ENCODE measurements around the gene SDCBP2.
"Not testable (repeated sequence)": the region's sequence is repeated elsewhere in the genome, so short reads cannot be mapped to it uniquely, and the experiment has no call there.

Gene SDCBP2

DNA sequence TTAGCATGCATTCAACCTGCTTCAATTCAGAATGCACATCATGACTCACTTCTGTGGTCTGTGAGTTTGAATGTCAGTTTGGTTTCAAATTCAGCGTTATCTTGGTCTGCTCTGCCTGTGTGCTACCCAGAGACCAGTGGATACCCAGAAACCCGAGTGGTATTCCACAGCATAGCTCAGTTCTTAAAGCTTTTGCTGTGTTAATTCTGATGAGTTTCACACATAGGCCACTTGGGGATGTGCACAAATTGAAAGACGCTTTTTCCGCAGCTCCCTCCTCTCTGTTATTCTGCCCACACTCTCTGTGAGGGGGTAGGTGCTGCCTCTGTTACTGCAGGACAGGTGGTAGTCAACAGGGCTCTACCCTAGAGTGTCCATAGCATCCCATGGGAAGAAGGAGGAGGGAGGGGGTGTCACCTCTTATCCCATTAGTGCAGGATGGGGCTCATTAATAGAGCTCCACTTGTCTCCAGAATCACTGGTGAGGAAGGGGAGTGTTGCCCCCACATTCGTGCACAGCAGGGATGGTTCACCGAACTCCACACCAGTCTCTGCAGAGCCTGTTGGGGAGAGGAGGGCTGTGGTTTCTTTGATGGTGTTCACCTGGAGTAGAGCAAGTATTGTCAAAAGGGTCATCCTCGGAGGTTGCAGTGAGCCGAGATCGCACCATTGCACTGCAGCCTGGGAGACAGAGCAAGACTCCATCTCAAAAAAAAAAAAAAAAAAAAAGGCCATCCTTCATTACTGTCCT, 29.2 kb upstream of the SDCBP2 start:
- no peak for DNase-seq (ENCODE audit: low spot score)

DNA sequence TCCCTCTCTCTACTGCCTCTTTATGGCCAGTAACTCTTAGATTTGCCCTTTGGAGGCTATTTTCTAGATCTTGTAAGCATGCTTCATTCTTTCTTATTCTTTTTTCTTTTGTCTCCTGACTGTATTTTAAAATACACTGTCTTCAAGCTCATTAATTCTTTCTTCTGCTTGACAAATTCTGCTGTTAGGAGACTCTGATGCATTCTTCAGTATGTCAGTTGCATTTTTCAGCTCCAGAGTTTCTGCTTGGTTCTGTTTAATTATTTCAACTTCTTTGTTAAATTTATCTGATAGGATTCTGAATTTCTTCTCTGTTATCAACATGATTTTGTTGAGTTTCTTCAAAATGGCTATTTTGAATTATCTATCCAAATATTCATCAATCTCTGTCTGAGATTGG, 25.0 kb upstream of the SDCBP2 start:
- no peak for DNase-seq (ENCODE audit: low spot score)

DNA sequence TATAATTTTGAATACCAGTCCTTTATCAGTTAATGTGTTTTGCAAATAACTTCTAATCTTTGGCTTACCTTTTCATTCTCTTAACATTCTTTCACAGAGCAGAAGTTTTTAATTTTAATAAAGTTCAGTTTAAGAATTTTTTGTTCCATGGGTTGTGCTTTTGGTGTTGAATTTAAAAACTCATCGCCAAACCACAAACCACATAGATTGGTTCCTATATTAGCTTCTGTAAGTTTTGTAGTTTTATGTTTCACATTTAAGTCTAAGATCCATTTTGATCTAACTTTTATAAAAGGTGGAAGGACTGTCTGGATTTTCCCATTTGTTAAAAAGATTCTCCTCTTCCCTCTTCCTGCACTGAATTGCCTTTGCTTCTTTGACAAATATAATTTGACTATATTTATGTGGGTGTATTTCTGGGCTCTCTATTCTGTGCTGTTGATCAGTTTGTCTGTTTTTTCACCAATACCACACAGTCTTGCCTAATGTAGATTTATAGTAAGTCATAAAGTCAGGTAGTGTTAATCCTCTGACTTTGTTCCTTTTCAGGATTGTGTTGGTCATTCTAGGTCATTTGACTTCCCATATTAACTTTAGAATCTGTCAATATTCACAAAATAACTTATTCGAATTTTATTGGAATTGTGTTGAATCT, 17.5 kb upstream of the SDCBP2 start:
- no peak for DNase-seq (ENCODE audit: low spot score)

DNA sequence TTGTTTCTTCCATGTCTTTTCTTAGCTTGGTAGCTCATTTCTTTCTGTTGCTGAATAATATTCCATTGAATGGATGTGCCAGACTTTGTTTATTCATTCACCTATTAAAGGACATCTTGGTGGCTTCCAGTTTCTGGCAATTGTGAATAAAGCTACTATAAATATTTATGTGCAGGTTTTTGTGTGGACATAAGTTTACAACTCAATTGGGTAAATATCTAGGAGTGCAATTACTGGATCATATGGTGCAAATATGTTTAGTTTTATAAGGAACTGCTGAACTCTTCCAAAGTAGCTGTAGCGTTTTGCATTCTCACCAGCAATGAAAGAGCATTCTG, 16.8 kb upstream of the SDCBP2 start:
- DNase-seq (ENCODE audit: low spot score) = no peak

DNA sequence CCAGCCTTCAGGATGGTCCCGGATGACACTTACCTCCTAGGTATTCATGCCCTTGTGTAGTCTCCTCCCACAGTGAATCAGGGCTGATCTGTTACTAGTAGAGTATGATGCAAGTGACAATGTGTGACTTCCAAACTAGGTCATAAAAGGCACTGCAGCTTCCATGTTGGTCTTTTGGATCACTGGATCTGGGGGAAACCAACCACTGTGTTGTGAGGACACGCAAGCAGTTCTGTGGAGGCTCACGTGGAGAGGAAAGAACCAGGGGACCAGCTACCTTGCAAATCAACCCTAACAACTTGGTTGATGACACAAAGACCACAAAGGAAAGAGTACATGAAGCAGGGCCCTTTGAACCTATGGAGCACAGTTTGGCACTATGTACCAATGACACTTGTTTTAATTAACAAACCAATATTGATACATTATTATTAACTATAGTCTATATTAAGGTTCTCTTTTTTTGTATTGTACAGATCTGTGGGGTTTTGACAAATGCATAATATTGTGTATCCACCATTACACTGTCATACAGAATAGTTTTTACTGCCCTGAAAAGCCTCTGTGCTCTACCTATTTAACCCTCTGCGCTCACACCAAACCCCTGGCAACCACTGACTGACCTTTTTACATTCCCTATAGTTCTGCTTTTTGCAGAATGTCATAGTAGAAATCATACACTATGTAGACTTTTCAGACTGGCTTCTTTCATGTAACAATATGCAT, 16.3 kb upstream of the SDCBP2 start:
- no peak for DNase-seq (ENCODE audit: low spot score)

DNA sequence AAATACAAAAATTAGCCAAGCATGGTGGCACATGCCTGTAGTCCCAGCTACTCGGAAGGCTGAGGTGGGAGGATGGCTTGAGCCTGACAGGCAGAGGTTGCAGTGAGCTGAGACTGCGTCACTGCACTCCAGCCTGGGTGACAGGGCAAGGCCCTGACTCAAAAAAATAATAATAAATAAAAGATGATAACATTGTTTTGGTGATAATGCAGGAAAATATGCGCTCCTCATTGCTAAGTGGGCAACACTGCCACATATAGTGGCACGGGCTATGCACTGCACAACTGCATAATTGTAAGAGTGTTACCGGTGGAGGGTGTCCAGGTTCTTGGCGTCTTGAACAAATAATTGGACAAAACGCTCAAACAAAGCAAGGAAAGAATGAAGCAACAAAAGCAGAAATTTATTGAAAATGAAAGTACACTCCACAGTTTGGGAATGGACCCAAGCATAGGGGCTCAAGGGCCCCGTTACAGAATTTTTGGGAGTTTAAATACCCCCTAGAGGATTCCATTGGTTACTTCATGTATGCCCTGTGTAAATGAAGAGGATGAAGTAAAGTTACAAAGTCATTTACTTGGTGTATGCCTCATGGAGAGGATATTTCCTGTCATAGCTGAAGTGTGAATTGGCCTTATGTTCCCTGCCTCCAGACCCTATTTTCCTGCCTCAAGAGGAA, 14.6 kb upstream of the SDCBP2 start:
- DNase-seq (ENCODE audit: low spot score) = not testable (repeated sequence)

DNA sequence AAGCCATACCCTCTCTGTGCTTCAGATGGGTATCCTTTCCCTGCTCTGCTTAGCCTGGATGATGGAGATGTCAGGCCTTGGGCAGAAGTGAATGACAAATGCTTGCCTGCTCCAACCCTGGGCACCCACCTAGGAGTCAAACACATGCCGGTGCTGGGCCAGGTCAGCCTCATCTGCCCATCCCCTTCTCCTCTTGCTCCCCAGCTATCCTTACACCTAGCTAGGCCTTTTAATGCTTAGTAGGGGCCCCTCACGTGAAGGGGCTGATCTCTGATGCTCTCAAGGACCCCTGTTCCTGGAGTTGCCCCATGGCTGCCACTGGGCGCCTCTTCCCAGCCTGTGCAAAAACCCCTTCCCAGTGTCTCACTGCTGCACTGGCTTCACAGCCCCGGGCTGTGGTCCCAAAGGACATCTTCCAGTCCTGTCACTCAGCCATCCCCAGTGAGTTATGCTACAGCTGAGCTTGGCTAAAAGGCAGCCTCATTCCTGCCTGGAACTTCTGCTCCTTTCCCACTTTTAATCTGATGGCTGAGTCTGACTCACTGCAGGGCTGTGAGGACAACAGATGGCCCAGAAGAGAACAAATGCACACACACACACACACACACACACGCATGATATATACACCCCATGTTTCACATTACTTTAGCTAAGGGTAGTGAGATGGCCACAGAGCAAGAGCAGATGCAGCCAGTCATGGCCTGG, 12.8 kb upstream of the SDCBP2 start:
- no peak for DNase-seq (ENCODE audit: low spot score)

DNA sequence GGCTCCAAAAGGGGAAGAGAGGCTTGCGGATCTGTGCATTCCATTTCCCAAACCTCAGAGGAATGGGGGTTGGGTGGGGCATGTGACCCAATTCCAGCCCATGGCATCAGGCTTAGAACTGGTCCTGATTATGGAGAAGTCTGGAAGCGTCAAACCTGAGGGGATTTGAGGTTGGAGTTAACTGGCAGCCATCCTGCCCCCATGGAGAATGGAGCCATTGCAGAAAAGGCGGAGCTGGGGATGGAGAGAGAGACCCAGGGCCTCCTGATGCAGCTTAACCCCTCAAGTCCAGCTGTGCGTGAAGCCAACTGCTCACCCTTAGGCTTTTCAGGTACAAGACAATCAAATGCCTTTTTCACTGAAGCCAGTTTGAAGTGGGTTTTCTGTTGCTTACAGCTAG, 9.9 kb upstream of the SDCBP2 start:
- DNase-seq (ENCODE audit: low spot score) = no peak

DNA sequence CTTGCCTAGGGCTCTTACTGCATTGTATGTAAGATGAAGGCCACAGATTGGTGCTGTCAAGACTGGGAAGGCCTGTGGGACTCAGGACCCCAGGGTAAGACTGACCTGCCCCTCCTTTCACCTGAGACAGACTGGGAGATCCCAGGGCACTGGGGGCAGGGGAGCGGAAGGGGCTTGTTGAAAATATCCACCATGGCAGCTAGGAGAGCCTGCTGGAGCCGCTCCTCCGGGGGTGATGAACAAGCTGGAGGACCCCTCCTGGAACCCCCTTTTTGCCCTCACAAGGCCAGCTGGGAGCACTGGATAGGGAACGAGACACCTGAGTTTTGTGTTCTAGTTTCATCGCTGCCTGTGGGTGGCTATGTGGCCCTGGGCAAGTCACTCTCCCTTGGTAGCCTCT, 9.2 kb upstream of the SDCBP2 start:
- DNase-seq (ENCODE audit: low spot score) = no peak

DNA sequence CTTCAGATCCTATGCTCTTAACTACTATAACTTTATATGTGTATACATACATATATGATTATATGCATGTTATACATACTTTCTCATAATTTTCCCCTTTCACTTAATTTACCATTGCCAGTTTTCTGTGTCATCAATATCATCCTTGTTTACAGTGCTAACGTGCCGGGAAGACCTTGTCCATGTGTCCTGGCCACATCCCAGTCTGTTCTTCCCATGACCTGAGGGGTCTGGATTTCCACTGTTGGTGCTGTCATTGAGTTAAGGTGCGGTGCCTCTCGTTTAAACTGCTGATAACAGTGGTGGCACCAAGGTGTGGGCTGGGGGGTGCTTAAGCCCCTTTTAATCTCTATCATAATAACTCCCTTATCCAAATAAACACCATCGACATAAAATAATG, 8.5 kb upstream of the SDCBP2 start:
- DNase-seq (ENCODE audit: low spot score) = no peak

DNA sequence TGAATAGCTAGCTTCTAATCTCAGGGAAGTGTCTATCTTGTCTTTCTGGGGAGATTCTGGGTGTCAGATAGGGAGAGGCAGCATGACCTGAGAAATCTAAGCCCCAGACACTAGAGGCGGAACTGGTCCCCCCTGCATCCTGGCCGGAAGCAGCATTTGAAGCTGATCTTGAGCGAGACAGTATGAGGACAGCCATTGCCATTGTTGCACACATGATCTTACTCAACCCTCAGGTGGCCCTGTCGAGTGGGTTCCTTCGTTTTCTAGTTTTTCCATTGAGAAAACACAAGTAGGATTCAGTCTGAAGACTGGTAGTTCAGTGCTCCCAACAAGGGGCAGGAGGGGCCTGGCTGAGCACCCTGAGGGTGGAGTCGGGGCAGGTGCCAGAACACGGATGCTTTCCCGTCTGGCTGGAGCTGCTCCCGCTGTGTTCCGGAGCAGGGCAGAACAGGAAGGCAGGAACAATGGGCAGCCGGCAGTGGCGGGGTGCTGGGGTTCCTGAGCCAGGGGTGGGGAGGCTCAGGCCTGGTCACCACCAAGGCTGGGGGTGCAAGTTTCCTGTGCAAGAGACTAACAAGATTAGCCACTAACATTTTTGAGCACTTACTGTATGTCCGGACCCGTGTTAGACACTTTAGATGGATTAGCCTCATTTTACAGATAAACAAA, 7.9 kb upstream of the SDCBP2 start:
- DNase-seq (ENCODE audit: low spot score) = peak; percentile 55

DNA sequence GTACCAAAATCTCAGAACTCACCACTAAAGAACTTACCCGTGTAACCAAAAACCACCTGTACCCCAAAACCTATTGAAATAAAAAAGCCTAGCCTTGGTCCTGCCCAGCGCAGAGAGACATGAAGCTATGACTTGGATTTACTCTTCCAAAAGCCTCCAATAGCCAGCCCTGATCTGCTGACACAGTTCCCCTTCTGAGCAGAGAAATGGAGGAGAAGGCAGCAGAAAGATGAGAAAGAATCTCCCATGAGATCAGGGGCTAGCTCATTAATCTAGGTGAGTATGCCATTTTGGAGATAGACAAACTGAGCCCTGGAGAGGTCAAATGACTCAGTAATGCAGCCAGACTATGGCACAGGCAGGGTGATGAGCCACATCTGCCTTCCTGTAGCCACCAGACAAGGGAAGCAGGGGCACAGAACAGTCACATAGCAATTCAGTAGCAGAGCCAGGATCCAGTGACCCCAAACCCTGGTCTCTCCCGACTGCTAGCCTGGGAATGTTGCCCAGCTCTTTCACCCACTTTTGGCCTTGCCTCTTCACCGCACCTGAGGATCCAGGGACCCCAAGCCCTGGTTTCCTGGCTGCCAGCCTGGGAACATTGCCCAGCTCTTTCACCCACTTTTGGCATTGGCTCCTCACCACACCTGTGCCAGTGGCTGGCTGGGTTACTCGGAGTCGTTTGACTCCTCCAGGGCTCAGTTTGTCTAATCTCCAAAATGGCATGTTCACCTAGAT, 7.2 kb upstream of the SDCBP2 start:
- DNase-seq (ENCODE audit: low spot score) = no peak

DNA sequence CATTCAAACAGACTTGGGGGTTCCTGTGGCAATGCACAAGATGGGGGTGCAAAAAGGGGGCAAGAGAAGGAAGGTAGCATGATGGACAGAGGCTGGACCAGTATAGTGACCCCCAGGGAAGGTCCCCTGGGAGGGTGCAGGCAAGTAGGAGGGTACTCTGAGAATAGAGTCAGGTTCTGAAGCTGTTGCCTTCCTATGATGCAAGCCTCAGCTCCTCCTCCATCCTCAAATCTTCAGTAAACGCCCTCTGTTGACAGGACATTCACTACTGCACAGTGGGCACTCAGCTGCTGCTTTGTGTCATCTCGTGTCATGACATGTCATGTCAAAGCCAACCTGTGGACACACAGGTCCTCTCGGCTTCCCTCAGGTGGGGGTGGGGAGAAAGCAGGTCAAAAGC, 5.8 kb upstream of the SDCBP2 start:
- DNase-seq (ENCODE audit: low spot score) = no peak

DNA sequence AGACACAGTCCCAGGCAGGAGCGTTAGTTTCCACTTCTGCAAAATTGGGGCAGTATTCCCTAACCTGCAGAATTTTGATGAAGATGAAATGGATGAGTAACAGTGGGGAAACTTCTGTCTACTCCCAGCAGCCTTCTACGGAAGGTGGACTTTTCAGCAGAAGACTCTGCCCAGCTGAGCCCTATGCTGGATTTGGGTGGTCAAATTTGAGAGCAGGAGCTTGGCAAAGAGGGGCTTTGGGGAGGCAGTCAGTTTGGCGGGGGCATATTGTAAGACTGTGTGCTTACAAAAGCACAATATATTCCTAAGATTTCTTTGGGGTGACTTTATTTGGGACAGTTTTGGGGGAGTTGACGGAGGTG, 5.4 kb upstream of the SDCBP2 start:
- DNase-seq (ENCODE audit: low spot score) = no peak

DNA sequence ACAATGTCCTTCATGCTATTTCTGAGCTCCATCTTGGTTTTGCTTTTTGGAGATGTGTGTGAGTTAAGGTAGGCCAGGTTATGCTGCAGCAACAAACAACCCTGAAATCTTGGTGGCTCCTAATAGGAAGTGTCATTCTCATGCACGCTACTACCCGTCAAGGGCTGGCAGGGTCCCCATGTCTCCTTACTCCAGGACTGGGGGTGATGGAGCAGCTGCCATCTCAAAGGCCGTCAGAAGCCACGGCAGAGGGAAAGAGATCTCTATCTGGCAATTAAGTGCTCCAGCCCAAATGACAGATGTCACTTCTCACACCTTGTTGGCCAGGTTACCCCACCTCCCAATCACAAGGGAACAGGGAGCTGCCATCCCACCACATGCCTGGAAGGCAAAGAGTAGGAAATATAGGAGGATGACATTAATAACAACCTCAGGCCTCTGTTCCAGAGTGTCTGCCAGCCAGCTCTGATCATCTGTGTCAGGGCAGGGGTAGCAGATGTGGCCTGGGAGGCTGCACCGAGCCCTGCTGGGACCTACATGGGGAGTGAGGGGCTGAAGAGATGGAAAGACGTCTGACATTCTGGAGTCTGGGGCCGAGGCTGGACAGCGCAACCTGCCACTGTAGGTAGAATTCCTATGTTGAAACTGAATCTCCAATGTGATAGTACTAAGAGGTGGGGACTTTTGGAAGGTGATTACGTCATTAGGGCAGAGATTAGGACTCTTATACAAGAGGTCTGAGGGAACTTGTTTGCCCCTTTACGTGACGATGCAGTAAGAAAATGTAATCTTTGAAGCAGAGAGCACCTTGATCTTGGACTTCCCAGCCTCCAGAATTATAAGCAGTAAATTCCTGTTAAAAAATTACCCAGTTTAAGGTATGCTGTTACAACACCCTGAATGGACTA, 4.8 kb upstream of the SDCBP2 start:
- DNase-seq (ENCODE audit: low spot score) = no peak

DNA sequence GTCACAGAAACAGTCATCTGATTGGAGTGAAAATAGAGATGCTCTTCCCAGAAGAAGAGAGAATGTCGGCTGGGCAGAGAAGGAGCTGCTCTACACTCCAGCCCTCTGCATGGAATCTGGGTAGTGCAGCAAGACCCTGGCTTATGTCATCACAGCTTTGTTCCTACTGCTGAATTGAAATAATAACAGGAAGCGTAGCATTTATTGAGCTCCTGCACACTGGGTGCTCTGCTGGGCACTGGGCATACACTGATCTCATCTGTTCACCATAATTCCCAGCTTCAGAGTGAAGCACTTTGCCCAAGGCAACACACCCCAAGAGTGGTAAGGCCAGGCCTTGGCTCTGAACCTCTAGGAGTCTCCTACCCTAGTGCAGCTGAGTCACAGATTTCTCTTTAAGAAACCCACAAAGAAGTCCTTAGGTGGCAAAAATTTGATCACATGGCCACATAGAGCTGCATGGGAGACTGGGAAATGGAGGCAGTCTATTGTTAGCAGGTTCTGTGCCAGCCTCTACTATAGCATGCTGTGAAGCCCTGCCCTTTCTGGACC, 3.9 kb upstream of the SDCBP2 start:
- no peak for DNase-seq (ENCODE audit: low spot score)

DNA sequence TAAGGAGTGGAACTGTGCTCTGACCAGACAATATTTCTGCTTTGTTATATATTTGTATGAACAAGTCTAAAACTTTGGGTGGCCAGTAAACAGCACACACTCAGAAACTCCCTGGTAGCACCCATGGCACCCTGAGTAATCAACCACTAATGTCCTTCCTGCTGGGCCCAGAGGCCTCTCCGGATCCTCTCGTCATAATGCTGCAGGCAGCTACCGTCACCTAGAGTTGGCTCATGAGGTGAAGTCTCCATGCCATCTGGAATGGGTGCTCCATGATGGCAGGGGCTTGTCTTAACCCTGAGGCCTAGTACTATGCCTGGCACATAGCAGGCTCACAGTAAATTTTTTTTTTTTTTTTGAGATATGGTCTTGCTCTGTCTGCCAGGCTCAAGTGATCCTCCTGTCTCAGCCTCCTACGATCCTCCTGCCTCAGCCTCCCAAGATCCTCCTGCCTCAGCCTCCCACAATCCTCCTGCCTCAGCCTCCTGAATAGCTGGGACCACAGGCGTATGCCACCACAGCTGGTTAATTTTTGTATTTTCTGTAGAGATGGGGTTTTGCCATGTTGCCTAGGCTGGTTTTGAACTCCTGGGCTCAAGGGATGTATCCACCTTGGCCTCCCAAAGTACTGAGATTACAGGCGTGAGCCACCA, 3.0 kb upstream of the SDCBP2 start:
- no peak for DNase-seq (ENCODE audit: low spot score)

DNA sequence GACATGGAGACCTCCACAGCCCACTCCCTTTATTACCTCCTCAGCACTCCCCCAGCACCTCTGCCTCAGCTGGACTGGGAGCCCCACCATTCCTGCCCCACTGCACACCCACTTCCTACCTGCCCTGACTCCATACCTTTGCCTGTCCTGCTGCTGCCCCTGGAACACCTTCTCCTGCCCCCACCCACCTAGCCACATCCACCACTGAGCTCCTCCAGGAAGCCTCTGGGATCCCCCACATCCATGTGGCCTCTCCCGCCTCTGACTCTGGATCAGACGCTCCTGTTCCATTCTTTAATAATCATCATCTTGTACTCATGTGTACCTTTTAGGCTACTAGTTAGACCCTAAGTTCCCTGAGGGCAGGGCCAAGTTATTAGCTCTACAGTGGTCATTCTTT, 2.2 kb upstream of the SDCBP2 start:
- DNase-seq (ENCODE audit: low spot score) = no peak
